ENCODE measurements around the gene PWWP2B. TPM values are rescaled to one million over a fixed set of nuclear protein-coding genes. Genes with fewer than 3 reads are reported as not detected.

PWWP2B gene
- total and polyA plus RNA-seq, 9 of the 15 experiments (the other 6 are each of a cell fraction or from before 2014, with no cell fraction given), result 0.07 to 9.2 (median 1.6) TPM; not detected in 1

GRCh38 chr10:132460691-132461090 lies 63.7 kb downstream of the PWWP2B start:
- no peak overlapping the region for H3K9ac ChIP-seq (ENCODE audit: insufficient read depth in 1 of 2, low read depth in 2 of 2, low read length in 2 of 2)
- H3K79me2 ChIP-seq (ENCODE audit: control insufficient read depth, insufficient read depth, low read length), result no peaks in the 10 kb centered on the region
- H3K36me3 ChIP-seq (ENCODE audit: control insufficient read depth, insufficient read depth, low read length), result no peaks in the 10 kb centered on the region
- no peak overlapping the region for H3K4me3 ChIP-seq
- in situ Hi-C loops (cut with MboI), result no loop called here
- 5% methylated on average over 3 of the region's 5 CpGs for WGBS (ENCODE audit: insufficient coverage, low coverage, missing lambda C conversion rate)
- H3K27ac ChIP-seq (ENCODE audit: extremely low read depth, low read depth, low read length), result no peak overlapping the region
- no peak overlapping the region for H2AFZ ChIP-seq (ENCODE audit: low read depth, low read length)
- no peaks in the 10 kb centered on the region for H3K9me1 ChIP-seq (ENCODE audit: control insufficient read depth, insufficient read depth, low read length)
- H3K4me2 ChIP-seq (ENCODE audit: insufficient read depth, low read length), result no peak overlapping the region
- peaks cover 0 to 29% of the 10 kb centered on the region in 2 experiments; a peak in 2 of 5 replicates for H3K27me3 ChIP-seq (ENCODE audit: control insufficient read depth in 2 of 2, insufficient read depth in 2 of 2, low read length in 2 of 2)
- BruUV-seq (replicated peaks), result no TSS peak
- no peaks in the 10 kb centered on the region for H3K9me3 ChIP-seq (replicated peaks; ENCODE audit: control insufficient read depth, insufficient read depth, low read depth, low read length)
- POLR2A ChIA-PET, result no interaction called here
- ATAC-seq, result no peak
- CTCF ChIA-PET (ENCODE audit: low intra/inter-chr PET ratio), result interaction anchor here (0.8 kb wide), 1 partner anchor 117 kb away, joined by 3 read pairs; no protein-coding TSS in a partner anchor
- intact Hi-C loops (cut with micrococcal nuclease), result loop anchor here (2.0 kb wide), 1 partner anchor 116 kb away; no protein-coding TSS in a partner anchor
- 0 out of 2 replicates have a peak, but pooled peaks cover 3% of the 10 kb centered on the region for H4K20me1 ChIP-seq (replicated peaks; ENCODE audit: control insufficient read depth, insufficient read depth, low read length)
- no peak for FAIRE-seq
- H3K4me1 ChIP-seq (replicated peaks in 1 of 2; ENCODE audit: control insufficient read depth in 2 of 2, insufficient read depth in 2 of 2, low read length in 2 of 2), result peaks cover 0 to 68% of the 10 kb centered on the region in 2 experiments; a peak in 2 of 5 replicates
- no peak for DNase-seq (ENCODE audit: extremely low read depth in 1 of 4, low spot score in 3 of 4)
- TF ChIP-seq LEF1 (IDR thresholded peaks at IDR 0.05) (no peak), NFE2 (IDR thresholded peaks at IDR 0.05; ENCODE audit: low read depth) (no peak), SNRNP70 (optimal IDR thresholded peaks at IDR 0.05; ENCODE audit: low read depth, low read length) (no peak), NEUROD1 (IDR thresholded peaks at IDR 0.05; ENCODE audit: borderline replicate concordance, low read depth, low read length, partially characterized antibody) (no peak), PHB2 (IDR thresholded peaks at IDR 0.05; ENCODE audit: low read depth) (no peak), MED1 (CRISPR knock-in tag; IDR thresholded peaks at IDR 0.05; ENCODE audit: borderline replicate concordance) (no peak), RERE (CRISPR knock-in tag; IDR thresholded peaks at IDR 0.05; ENCODE audit: borderline replicate concordance) (no peak), ATF4 (CRISPR knock-in tag; IDR thresholded peaks at IDR 0.05) (no peak), ZNF655 (CRISPR knock-in tag; IDR thresholded peaks at IDR 0.05) (no peak), ZEB2 (IDR thresholded peaks at IDR 0.05) (no peak), NR0B1 (IDR thresholded peaks at IDR 0.05; ENCODE audit: partially characterized antibody) (no peak), HDAC3 (IDR thresholded peaks at IDR 0.05; ENCODE audit: borderline replicate concordance, partially characterized antibody) (no peak)

Data from K562 (cell line).